SK-N-SH treated with all-trans-retinoic acid at 6 μM for 48 hours (cell line): ENCODE results near the gene ALKBH5.

ENCODE experiments used
- BACH2 ChIP-seq: fragments of 250-450 bp; sonication (Bioruptor Pico); IDR thresholded peaks from 2 replicates; pipeline ENCODE4 v1.9.0; 2021; ENCODE audit warnings: mild to moderate bottlenecking, borderline replicate concordance
- CSDC2 ChIP-seq: fragments of 250-450 bp; sonication (Bioruptor Pico); IDR thresholded peaks from 2 replicates; pipeline ENCODE4 v1.5.0; 2020; ENCODE audit warnings: mild to moderate bottlenecking, moderate library complexity
- ZC3H10 ChIP-seq: fragments of 250-450 bp; sonication (Bioruptor Pico); IDR thresholded peaks from 2 replicates; pipeline ENCODE4 v1.5.1; 2021; ENCODE audit warnings: mild to moderate bottlenecking, moderate library complexity

DNA sequence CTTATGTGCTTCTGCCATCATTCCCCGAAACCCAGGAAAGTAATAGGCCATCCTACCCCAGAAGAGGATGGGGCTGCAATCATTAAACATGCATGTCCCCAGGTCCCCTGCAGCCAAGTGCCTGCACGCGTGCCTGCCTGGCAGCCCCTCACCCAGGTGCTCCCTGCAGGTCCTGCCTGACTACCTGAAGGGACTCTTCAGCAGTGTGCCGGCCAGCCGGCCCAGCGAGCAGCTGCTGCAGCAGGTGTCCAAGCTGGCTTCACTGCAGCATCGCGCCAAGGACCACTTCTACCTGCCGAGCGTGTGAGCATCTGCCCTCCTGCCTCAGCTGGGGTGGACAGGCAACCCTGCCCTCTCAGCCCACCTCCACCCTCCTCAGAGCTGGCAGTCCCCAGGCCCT lies 16.2 kb upstream of the ALKBH5 start:
- TF ChIP-seq CSDC2 (CRISPR knock-in tag) (no peak), ZC3H10 (no peak), BACH2 (no peak)
